H1 (cell line): ENCODE data around the gene KIAA1755. TPM values are rescaled to one million over a fixed set of nuclear protein-coding genes. Genes with fewer than 3 reads are reported as not detected.

Experiments used
- CEBPB ChIP-seq: IDR thresholded peaks from 2 replicates; pipeline ENCODE4 v1.6.1; 2012; ENCODE audit warnings: low read depth, low read length
- JUN ChIP-seq: IDR thresholded peaks from 2 replicates; pipeline ENCODE4 v1.6.1; 2011; ENCODE audit warnings: low read depth, mild to moderate bottlenecking, improper control_type of control experiment, low read length
- SIN3A ChIP-seq, 2 experiments: IDR thresholded peaks in 1 of 2; conservative IDR thresholded peaks in 1 of 2; 2 replicates each; pipeline ENCODE4 v1.6.1; 2011 to 2012; ENCODE audit warnings: low read length in 2 of 2, improper control_type of control experiment in 1 of 2, low read depth in 1 of 2, mild to moderate bottlenecking in 1 of 2
- SIRT6 ChIP-seq: IDR thresholded peaks from one replicate; pipeline ENCODE4 v1.7.1; 2012; ENCODE audit warnings: low read length, inconsistent platforms
- polyA plus RNA-seq, 7 experiments: library from polyadenylated mRNA; depleted of rRNA in 3 of 7; stranded (reverse) in 5 of 7; unstranded in 2 of 7; fragments of >200 nt in 5 of 7; fragments of 200-250 nt in 2 of 7; gene quantifications; 1 replicate in 5 of 7; 2 replicates in 1 of 7; 4 replicates in 1 of 7; pipeline versions ENCODE4 v1.2.1 to v1.2.3, GENCODE V29; 2011 to 2013; ENCODE audit warnings: missing spikeins in 2 of 7, mixed read lengths in 2 of 7
- total RNA-seq: library from RNA; stranded (reverse); fragmentation: NEBNext Ultra II Directional; extraction: Animal tissue kit (Norgen Biotek cat#: 25700); gene quantifications from 2 replicates; pipeline ENCODE4 v1.2.1, GENCODE V29; 2021

The KIAA1755 gene
- total and polyA plus RNA-seq, 2 of the 8 experiments (the other 6 are each of a cell fraction or from before 2014, with no cell fraction given) = 0.23 TPM; not detected in 1

- no peak for TF ChIP-seq SIN3A (conservative IDR thresholded peaks at IDR 0.05 in 1 of 2, IDR thresholded peaks at IDR 0.05 in 1 of 2; ENCODE audit: low read depth in 1 of 2, low read length in 2 of 2)
- TF ChIP-seq SIRT6 = no peak
- no peak for TF ChIP-seq CEBPB
- TF ChIP-seq JUN = no peak
These were observed 52.0 kb downstream of the KIAA1755 start (continued) for GRCh38 chr20:38208523-38208922.
